CD4-positive, alpha-beta T cell treated with Interferon alpha-2 for 1 hour (primary cell): Measurements from ENCODE around the gene MTIF2.
"Not testable (repeated sequence)": the region's sequence is repeated elsewhere in the genome, so short reads cannot be mapped to it uniquely, and the experiment has no call there.

Experiments used
- DNase-seq, 2 donors: peaks; one replicate each; pipeline ENCODE4 v3.0.0-alpha.2; 2020 to 2022

Gene MTIF2

GRCh38 chr2:55239656-55240222 lies 29.3 kb downstream of the MTIF2 start:
- no peak for DNase-seq

DNA sequence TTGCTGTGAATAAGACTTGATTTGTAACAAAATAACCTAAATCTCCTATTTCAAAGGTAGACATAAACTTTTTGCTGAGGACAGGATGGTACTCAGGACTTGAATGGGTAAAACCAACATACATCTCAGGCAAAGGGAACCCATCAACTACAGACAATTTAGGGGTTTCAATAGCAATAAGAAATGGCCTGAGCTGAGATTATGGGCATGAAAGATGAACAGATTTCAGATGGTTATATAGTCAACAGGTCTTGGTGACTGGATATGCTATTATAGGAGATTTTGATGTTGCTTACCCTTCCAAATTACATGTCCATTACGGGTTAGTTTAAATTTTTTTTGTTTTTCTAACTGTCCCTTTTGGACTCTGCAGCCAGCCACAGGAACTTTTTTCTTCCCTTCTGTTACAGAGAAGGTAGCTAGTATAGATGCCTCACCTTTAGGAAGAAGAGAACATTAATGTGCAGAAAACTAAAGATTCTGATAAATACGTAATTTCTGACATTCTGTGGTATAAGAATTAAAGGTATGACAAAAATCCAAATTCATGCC lies 32.0 kb downstream of the MTIF2 start:
- DNase-seq: no peak

DNA sequence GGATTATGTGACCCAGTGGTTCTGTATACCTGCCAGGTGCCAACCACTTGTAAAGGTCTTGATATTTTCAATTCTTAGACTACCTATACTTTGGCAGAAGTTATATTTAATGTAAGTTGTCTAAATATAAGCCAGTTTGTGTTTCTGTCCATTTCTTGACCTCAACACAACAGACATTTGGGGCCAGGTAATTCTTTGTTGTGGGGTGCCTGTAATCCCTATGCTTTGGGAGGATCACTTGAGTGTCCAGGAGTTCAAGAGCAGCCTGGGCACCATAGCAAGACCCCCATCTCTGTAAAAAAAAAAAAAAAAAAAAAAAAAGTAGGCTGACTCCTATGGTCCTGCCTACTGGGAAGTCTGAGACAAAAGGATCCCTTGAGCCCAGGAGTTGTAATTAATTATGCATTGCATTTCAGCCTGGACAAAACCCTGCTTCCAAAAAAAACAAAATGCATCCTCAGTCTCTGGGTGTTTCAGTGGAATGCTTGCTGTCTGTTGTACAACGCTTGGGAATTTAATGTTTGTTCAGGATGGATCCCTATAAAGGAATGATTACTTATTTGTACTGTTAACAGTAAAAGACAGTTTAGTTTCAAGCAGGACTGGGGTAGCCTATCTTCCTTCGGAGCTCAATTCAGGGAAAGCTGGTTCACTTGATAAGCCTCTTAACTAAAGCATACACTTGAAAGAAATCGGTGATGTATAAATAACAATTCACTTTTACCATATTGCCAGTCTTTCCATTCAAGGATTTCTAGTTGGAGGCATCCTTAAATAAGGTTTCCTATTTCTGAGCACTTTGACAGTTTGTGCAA lies 33.1 kb downstream of the MTIF2 start:
- no peak for DNase-seq

DNA sequence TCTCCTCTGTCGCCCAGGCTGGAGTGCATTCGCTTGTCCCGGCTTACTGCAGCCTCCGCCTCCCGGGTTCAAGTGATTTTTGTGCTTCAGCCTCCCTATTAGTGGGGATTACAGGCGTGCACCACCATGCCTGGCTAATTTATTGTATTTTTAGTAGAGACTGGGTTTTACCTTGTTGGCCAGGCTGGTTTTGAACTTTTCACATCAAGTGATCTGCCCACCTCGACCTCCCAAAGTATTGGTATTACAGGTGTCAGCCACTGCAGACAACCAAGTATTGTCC lies 35.4 kb downstream of the MTIF2 start:
- DNase-seq: no peak

GRCh38 chr2:55232863-55233657 lies 36.0 kb downstream of the MTIF2 start:
- peak; percentile 47 to 76 for DNase-seq

GRCh38 chr2:55232084-55232862 lies 36.8 kb downstream of the MTIF2 start, which contains the start of the genes CLHC1 and RPS27A:
TSS of gene CLHC1 (minus strand) at chr2:55232293. CDS start at chr2:55222411, 9,882 bp downstream.
TSS of gene RPS27A (plus strand) at chr2:55232688. CDS start at chr2:55232825, 137 bp downstream.
- DNase-seq: peak; percentile 91 to 95

DNA sequence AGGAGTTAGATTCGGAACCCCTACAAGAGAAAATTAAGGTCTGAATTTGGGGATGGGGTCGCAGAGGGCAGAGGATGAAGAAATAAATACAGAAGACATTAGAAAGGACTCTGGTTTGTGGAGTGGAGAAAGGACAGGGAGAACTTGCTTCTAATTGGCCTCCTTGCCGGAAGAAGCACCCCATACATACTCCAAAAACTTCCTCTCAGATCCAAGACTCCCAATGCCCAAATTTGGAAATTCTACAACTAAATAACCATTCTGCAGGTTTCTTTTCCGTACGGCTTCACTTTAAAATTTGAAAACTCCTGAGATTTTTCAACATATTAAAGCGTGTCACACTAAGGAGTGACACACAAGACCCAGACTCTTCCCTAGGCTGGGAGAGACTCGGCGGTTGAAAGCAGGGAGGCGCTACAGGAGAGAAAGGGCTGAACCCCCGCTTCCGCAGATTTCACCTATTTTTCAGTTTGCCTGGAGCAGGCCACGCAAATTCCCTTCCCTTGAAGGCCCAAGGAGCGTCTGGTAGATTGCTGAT lies 37.4 kb downstream of the MTIF2 start:
- no peak for DNase-seq

- DNase-seq: no peak
Measured at GRCh38 chr2:55230551-55230950, 38.5 kb downstream of the MTIF2 start.

DNA sequence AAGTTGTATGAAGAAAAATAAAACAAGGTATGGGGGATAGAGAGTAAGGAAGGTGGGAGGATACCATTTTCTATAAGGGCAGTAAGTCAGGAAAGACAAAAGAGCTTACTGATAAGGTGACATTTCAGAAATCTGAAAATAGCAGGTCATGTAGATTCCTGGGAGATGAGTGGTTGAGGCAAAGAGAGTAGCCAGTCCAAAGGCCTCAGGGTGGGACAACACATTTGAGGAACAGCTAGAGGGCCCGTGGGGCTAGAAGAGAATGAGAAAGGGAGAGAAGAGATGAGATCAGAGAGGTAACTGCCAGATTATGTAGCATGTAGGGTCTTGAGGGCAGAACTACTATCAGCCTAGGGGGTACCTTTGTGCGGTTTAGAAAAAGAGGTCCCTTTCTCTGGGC lies 39.8 kb downstream of the MTIF2 start:
- no peak for DNase-seq

DNA sequence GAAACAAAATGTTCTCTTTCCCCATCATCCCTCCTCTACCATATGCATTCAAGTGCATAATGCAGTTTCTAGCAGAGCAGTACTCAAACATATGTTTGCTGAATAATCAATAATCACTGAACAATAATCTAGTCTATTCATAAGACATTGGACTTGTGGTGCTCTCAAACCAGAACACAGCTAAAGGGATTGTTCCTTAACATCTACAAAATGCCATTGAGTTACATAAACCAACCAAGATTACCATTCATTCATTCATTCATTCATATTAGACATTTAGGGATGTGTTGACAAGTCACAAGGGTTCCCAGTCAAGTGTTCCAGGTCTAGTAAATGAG lies 40.8 kb downstream of the MTIF2 start:
- DNase-seq: no peak

- DNase-seq: not testable (repeated sequence)
Measured at GRCh38 chr2:55227437-55228225, 41.4 kb downstream of the MTIF2 start.

- no peak for DNase-seq
Measured at GRCh38 chr2:55225481-55226020, 43.5 kb downstream of the MTIF2 start.

DNA sequence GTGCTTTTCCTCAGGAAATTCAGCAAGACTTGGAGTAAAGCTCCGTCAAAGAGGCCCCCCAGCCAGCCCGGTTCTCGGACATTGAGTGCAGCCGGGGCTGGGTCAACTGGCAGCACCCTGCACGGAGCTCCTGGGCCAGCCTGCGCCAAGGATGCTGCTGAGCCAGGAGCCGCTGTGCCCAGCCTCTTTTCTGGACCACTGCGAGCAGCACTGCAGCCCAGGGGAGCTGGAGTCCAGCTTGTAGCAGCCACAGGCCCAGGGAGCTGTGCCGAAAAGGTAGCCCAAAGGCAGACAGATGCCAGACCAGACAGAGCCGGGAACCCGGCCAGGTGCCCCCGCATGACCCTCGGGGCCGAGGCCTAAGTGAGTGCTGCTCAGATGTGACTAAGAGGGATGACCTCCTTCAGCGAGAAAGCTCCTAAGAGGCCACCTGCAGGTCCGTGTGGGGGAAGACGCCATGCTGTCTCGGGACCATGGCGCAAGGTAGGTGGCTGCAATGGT lies 44.2 kb downstream of the MTIF2 start:
- no peak for DNase-seq

GRCh38 chr2:55223958-55224760 lies 44.9 kb downstream of the MTIF2 start:
- no peak for DNase-seq

DNA sequence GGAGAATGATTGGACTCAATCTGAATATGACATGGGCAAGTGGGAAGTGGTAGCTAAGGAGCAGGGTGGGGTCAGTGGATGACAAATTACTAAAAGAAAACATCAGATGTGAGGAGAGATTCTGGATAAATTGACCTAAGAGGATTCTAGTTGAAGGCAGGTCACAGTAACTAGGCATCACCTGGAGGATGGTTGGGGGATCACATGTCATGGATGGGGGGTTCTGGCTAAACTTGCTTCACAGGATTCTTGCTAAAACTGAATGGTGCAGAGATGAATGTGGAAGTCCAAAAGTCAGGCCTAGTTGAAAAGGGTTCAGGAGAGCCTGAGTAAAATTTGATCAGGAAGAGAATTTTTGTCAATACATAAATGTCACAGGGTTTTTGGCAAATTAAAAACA lies 55.2 kb downstream of the MTIF2 start:
- no peak for DNase-seq

DNA sequence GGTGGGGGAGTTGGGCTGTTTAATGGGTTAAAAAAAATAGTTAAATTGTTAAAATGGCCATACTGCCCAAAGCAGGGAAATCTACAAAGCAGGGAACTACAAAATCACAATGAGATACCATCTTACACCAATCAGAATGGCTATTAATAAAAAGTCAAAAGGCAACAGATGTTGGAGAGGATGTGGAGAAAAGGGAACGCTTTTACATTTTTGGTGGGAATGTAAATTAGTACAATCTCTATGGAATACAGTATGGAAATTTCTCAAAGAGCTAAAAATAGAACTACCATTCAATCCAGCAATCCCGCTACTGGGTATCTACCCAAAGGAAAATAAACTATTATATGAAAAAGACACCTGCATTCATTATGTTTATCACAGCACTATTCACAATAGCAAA lies 64.1 kb downstream of the MTIF2 start:
- DNase-seq: no peak

DNA sequence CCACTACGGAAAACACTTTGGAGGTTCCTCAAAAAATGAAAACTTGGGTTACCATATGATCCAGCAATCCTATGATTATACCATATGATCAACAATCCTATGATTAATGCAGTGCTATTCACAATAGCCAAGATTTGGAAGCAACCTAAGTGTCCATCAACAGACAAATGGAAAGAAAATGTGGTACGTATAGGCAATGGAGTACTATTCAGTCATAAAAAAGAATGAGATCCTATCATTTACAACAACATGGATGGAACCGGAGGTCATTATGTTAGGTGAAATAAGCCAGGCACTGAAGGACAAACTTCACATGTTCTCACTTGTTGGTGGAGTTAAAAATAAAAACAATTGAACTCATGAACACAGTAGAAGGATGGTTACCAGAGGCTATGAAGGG lies 64.5 kb downstream of the MTIF2 start:
- DNase-seq: no peak

GRCh38 chr2:55200416-55200815 lies 68.6 kb downstream of the MTIF2 start:
- DNase-seq: no peak

DNA sequence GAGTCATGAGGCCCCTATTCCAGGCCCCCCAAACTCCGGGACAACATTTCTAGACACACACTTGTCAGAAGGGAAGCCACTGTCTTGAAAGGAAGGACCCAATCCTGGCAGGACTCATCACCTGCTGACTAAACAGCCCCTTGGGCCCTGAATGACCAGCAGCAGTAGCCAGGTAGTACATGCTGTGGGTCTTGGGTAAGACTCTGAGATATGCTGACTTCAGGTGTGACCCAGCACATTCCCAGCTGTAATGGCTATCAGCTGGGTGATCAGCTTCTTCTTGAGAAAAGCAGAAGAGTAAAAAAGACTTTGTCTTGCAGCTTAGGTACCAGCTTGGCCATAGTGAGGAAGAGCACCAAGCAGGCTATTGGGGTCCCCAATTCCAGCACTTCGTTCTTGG lies 72.5 kb downstream of the MTIF2 start:
- DNase-seq: no peak

- DNase-seq: not testable (repeated sequence)
Measured at GRCh38 chr2:55191888-55192287, 77.1 kb downstream of the MTIF2 start.
